ENCODE results near the gene TRMT112.

Gene TRMT112

GRCh38 chr11:64306563-64306875 is 10.8 kb downstream of the TRMT112 start:
- DNase-seq, result no peak

GRCh38 chr11:64305691-64306562 is 11.4 kb downstream of the TRMT112 start:
- DNase-seq, result peak; percentile 64

GRCh38 chr11:64305075-64305690 is 12.2 kb downstream of the TRMT112 start, which contains the start of gene ESRRA:
TSS of gene ESRRA (plus strand) at chr11:64305524. CDS start at chr11:64307180, 1,656 bp downstream.
- peak; percentile 100 for DNase-seq

DNA sequence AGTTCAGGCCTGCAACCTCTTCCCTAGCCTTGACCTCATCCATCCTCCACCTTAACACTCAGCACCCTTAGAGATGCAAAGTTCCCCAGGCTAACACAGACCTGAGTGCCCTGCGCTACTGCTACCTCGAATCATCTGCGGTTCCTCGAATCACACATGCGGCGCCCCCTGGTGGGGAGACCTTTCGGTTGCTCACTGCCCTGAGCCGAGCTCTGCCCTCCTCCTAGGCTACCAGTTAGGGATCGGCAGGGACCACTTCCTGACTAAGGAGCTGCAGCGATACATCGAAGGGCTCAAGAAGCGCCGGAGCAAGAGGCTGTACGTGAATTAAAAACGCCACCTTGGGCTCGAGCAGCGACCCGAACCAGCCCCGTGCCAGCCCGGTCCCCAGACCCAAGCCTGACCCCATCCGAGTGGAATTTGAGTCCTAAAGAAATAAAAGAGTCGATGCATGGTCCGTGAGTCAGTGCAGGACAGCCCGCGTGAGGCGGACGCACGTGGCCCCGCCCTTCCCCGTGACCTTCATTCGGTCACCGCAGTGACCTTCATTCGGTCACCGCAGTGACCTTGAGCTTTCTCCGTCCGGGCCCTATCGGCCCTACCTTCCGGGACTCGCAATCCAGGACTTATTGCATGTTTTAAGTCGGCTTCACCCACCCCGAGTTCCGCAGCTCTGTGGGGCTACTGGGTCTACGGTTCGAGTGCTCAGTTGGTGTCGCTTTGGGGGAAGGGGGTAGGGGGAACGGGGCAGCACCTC is 12.9 kb downstream of the TRMT112 start:
- peak; percentile 96 for DNase-seq

DNA sequence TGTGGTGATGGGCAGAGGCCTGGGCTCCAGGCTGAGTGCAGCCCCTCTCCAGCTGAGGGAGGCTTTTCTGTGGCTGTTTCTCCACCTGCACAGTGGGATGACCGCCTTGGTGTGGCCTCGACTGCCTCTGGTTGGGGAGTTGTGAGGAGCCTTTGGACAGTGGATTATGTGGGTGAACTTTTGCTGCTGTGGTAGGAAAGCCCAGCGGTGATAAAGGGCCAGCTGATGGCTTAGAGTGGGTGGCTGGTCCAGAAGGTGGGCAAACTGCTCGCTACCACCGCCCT is 13.4 kb downstream of the TRMT112 start:
- DNase-seq, result no peak

GRCh38 chr11:64303109-64304031 is 14.0 kb downstream of the TRMT112 start:
- peak; percentile 27 for DNase-seq

DNA sequence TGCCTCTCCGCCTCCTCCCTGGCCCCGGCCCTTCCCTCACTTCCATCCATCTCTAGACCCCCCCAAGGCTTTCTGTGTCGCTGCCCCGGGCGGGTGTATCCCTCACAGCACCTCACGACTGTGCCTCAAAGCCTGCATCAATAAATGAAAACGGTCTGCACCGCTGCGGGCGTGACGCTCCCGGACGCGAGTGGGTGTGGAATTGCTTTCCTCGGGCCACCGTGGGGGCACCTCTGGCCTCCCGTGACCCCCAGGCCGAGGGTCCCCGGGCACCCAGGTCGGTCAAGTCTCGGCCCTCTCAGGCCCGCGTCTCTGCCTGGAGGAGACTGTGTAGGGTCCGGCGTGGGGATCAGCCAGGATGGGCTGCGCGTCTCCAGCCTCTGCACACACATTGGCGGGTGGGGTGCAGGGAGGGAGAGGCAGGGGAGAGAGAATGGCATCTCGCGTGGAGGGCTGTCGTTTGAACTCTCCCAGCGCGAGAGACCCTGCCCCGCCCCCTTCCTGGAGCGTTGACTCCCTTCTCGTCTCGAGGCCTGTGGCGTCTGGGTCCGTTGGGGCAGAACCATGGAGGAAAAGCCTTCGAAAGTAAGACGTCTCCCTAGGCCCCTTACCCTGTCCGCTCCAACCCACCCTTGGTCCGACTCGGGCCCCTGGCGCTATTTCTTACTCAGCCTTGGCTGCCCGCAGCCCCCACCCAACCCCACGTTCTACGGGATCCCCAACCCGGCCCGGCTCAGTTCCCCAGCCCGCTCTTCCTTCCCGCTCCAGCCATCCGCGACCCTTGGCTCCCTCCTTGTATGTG is 17.3 kb downstream of the TRMT112 start, which contains the start of gene CATSPERZ:
Gene CATSPERZ, plus strand, starts transcription at position 512 of the 802 bp plus-strand sequence. Its CDS starts 53 bp downstream, at position 565.
- no peak for DNase-seq

GRCh38 chr11:64298966-64299846 is 18.2 kb downstream of the TRMT112 start:
- DNase-seq, result peak; percentile 51

DNA sequence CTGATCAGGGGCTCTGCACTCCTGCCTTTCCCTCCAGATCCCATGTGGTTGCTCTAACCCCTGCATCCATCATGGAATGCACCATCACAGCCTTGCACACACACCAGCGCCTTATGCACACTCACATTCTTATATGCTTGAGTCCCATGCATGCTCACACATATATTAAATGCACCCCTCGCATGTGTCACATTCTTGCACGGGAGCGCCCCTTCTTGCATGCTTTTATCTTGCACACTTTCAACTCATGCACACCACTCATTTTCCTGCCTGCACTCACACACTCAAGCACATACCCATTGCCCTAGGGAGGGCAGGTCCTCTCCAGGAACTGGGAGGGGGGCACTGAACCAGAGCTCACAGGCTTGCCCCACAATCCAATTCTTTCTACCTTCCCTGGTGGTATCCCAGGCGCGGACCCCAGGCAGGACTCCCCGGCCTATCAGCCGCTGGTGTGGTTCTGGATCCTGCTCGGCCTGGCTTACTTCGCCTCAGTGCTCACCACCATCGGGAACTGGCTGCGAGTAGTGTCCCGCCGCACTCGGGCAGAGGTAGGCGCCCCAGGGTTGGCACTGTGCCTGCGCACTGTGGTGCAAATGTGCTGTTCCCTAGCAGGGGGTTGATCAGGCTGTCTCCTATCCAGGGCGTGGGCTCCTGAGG is 19.5 kb downstream of the TRMT112 start:
- DNase-seq, result no peak

DNA sequence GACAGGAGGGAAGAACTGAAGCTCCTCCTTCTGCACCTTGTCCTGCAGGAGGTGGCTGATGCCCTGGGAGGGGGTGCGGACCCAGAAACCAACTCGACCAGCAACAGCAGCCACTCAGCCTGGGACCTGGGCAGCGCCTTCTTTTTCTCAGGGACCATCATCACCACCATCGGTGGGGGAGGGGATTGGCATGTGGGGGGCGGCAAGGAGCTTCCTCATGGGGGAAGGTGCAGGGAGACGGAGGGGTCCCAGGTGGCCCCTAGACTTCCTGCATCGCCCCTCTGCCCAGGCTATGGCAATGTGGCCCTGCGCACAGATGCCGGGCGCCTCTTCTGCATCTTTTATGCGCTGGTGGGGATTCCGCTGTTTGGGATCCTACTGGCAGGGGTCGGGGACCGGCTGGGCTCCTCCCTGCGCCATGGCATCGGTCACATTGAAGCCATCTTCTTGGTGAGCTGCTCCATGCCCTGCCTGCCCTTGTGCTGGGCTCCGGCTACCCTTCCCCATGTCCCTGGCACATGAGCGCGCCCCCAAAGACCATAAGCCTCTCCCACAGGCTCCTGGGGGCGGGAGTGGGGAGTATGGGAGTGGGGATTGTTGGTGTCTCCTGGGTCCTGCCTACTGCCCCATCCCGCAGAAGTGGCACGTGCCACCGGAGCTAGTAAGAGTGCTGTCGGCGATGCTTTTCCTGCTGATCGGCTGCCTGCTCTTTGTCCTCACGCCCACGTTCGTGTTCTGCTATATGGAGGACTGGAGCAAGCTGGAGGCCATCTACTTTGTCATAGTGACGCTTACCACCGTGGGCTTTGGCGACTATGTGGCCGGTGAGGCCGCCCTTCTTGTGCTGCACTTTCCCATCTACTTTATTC is 20.3 kb downstream of the TRMT112 start:
- DNase-seq, result peak; percentile 26

- no peak for DNase-seq
Measured at GRCh38 chr11:64296236-64296635, 21.1 kb downstream of the TRMT112 start.

- no peak for DNase-seq
Measured at GRCh38 chr11:64295760-64296159, 21.6 kb downstream of the TRMT112 start.

GRCh38 chr11:64294774-64295173 is 22.6 kb downstream of the TRMT112 start:
- DNase-seq, result no peak

- peak; percentile 24 for DNase-seq
Measured at GRCh38 chr11:64292460-64293254, 24.7 kb downstream of the TRMT112 start.

GRCh38 chr11:64291752-64292459 is 25.5 kb downstream of the TRMT112 start:
- DNase-seq, result no peak

GRCh38 chr11:64291262-64291751 is 26.1 kb downstream of the TRMT112 start, which contains the start of gene KCNK4:
TSS of gene KCNK4 (plus strand) at chr11:64291302. CDS start at chr11:64293019, 1,717 bp downstream.
- DNase-seq, result no peak

Data from suppressor macrophage treated with lipopolysaccharide for 4 hours (primary cell).